ENCODE results near the gene GFRAL.

Gene GFRAL

DNA sequence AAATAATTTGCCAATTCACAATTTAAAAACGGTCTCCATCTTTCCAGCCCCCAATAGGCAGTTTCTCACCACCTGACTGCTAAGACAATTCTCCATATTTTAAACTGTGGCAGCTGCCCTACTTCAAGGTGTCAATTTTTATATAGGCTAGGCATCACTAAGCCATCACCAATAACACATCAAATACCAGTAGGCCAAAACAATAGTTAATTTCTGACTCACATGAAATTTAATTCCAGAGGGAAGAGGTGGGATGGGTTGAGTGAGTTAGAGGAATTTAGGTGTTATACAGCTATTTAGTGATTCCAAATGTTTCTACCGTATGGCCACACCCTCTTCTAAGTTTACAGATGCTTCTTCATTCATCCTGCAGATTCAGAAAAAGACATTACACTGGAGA, 49.9 kb downstream of the GFRAL start:
- Histone ChIP-seq H3K27ac (ENCODE audit: low read length) (no peak overlapping the region), H3K9ac (ENCODE audit: low read length) (no peak overlapping the region), H3K36me3 (ENCODE audit: control insufficient read depth, low read depth, low read length) (no peaks in the 10 kb centered on the region), H3K4me3 (ENCODE audit: low read length) (no peak overlapping the region), H3K4me1 (ENCODE audit: control insufficient read depth, low read depth, low read length) (no peaks in the 10 kb centered on the region), H3K9me3 (ENCODE audit: control insufficient read depth, low read depth, low read length) (no peaks in the 10 kb centered on the region), H3K27me3 (ENCODE audit: control insufficient read depth, insufficient read depth, low read length) (no peaks in the 10 kb centered on the region)

GRCh38 chr6:55379471-55379870, 52.2 kb downstream of the GFRAL start:
- Histone ChIP-seq H3K27me3 (ENCODE audit: control insufficient read depth, insufficient read depth, low read length) (no peaks in the 10 kb centered on the region), H3K36me3 (ENCODE audit: control insufficient read depth, low read depth, low read length) (no peaks in the 10 kb centered on the region), H3K9me3 (ENCODE audit: control insufficient read depth, low read depth, low read length) (no peaks in the 10 kb centered on the region), H3K4me3 (ENCODE audit: low read length) (no peak overlapping the region), H3K4me1 (ENCODE audit: control insufficient read depth, low read depth, low read length) (no peaks in the 10 kb centered on the region), H3K9ac (ENCODE audit: low read length) (no peak overlapping the region), H3K27ac (ENCODE audit: low read length) (no peak overlapping the region)

- no peaks in the 10 kb centered on the region for H3K9me3 ChIP-seq (ENCODE audit: control insufficient read depth, low read depth, low read length)
- H3K27ac ChIP-seq (ENCODE audit: low read length): no peak overlapping the region
- H3K4me3 ChIP-seq (ENCODE audit: low read length): no peak overlapping the region
- no peak overlapping the region for H3K9ac ChIP-seq (ENCODE audit: low read length)
- no peaks in the 10 kb centered on the region for H3K27me3 ChIP-seq (ENCODE audit: control insufficient read depth, insufficient read depth, low read length)
- no peaks in the 10 kb centered on the region for H3K4me1 ChIP-seq (ENCODE audit: control insufficient read depth, low read depth, low read length)
- no peaks in the 10 kb centered on the region for H3K36me3 ChIP-seq (ENCODE audit: control insufficient read depth, low read depth, low read length)
Observed at GRCh38 chr6:55379895-55380294, 52.6 kb downstream of the GFRAL start.

- no peaks in the 10 kb centered on the region for H3K9me3 ChIP-seq (ENCODE audit: control insufficient read depth, low read depth, low read length)
- no peak overlapping the region for H3K4me3 ChIP-seq (ENCODE audit: low read length)
- no peak overlapping the region for H3K9ac ChIP-seq (ENCODE audit: low read length)
- no peak overlapping the region for H3K27ac ChIP-seq (ENCODE audit: low read length)
- no peaks in the 10 kb centered on the region for H3K36me3 ChIP-seq (ENCODE audit: control insufficient read depth, low read depth, low read length)
- no peaks in the 10 kb centered on the region for H3K4me1 ChIP-seq (ENCODE audit: control insufficient read depth, low read depth, low read length)
- no peaks in the 10 kb centered on the region for H3K27me3 ChIP-seq (ENCODE audit: control insufficient read depth, insufficient read depth, low read length)
Observed at GRCh38 chr6:55388211-55388610, 60.9 kb downstream of the GFRAL start.

DNA sequence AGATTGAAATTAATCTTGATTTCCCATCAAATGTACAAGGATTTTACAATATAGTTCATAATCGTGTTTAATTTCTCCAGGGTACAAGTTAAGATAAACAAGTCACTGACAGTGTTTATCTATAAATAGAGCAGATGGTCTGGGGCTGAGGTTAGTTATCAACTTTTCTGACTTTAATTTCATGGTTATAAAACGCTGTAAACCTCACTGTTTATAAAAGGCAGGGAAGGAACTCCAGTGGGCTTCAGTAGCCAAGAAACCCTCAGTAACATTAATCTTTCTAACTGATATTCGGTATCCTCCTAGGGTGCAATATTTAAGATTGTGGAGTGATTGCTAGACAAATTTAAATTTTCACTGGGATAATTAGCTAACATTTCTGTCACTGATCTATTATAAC, 68.6 kb downstream of the GFRAL start:
- Histone ChIP-seq H3K4me1 (ENCODE audit: control insufficient read depth, low read depth, low read length) (no peaks in the 10 kb centered on the region), H3K27me3 (ENCODE audit: control insufficient read depth, insufficient read depth, low read length) (no peaks in the 10 kb centered on the region), H3K27ac (ENCODE audit: low read length) (no peak overlapping the region), H3K9me3 (ENCODE audit: control insufficient read depth, low read depth, low read length) (no peaks in the 10 kb centered on the region), H3K9ac (ENCODE audit: low read length) (no peak overlapping the region), H3K4me3 (ENCODE audit: low read length) (no peak overlapping the region), H3K36me3 (ENCODE audit: control insufficient read depth, low read depth, low read length) (no peaks in the 10 kb centered on the region)

DNA sequence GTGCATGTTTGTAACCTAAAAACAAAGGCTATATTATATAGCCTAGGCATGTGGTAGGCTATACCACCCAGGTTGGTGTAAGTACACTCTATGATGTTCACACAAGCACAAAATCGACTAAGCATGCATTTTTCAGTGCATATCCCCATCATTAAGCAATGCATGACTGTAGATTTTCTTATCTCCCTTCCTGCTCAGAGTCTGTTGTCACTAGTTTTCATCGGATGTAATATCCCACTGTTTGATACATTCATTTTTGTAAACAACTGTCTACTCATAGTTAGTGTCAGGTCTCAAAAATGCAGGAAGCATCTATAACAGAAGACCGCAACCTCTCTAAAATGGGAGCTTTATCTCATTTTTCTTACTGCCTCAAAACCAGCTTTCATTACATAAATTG, 70.7 kb downstream of the GFRAL start:
- Histone ChIP-seq H3K4me3 (ENCODE audit: low read length) (no peak overlapping the region), H3K36me3 (ENCODE audit: control insufficient read depth, low read depth, low read length) (no peaks in the 10 kb centered on the region), H3K9ac (ENCODE audit: low read length) (no peak overlapping the region), H3K4me1 (ENCODE audit: control insufficient read depth, low read depth, low read length) (no peaks in the 10 kb centered on the region), H3K9me3 (ENCODE audit: control insufficient read depth, low read depth, low read length) (no peaks in the 10 kb centered on the region), H3K27me3 (ENCODE audit: control insufficient read depth, insufficient read depth, low read length) (no peaks in the 10 kb centered on the region), H3K27ac (ENCODE audit: low read length) (no peak overlapping the region)

DNA sequence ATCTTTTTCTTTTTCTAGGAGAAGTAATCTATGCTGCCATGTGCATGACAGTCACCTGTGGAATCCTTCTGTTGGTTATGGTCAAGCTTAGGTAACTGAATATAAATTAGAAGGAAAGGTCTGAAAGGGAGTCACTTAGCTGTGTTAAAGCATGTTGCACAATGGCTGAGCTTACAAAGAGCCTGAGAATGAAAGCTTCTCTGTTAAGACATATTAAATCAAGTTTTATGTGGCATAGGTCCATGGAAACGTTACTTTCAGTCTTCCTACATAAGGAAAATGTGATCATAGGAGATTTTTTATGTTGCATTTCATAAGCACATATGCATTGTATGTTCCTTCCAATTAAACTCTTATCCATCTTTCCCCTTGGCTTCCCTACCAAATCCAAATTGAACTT, 72.1 kb downstream of the GFRAL start:
- Histone ChIP-seq H3K4me3 (ENCODE audit: low read length) (no peak overlapping the region), H3K4me1 (ENCODE audit: control insufficient read depth, low read depth, low read length) (no peaks in the 10 kb centered on the region), H3K27ac (ENCODE audit: low read length) (no peak overlapping the region), H3K9ac (ENCODE audit: low read length) (no peak overlapping the region), H3K27me3 (ENCODE audit: control insufficient read depth, insufficient read depth, low read length) (no peaks in the 10 kb centered on the region), H3K9me3 (ENCODE audit: control insufficient read depth, low read depth, low read length) (no peaks in the 10 kb centered on the region), H3K36me3 (ENCODE audit: control insufficient read depth, low read depth, low read length) (no peaks in the 10 kb centered on the region)

DNA sequence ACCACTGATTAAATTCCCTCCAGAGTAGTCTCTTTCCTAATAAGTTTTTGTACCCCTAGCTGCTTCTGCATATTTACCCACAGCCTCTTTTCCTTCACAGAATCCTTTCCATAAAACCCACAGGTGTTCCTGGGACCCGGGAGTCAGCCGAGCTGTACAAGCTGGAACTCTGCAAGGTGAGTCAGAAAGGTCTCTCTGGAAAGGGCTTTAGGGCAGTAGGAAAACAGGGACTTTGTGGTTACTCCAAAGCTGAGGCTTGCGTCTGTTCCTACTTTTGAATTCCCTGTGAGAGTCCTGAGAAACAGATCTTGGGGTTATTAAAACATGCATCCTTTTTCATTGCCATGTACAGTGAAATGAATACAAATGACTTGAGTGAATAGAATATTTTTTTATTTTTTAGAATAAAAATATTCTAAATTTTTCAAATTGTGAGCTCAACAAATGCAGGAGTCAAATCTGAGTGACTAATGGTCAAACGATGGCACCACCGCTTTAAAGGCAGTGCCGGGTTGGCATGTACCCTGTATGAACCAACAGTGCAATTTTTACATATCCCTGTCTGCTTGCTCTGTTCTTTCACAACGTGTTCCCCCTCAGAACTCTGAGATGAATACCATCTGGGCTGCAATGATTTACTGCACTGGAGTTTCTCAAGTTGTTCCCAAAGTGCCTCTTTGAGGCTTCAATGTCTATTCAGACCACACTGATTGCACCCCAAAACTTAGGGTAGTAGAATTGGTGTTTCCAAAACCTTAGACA, 78.4 kb downstream of the GFRAL start:
- no peaks in the 10 kb centered on the region for H3K9me3 ChIP-seq (ENCODE audit: control insufficient read depth, low read depth, low read length)
- H3K4me1 ChIP-seq (ENCODE audit: control insufficient read depth, low read depth, low read length): no peaks in the 10 kb centered on the region
- H3K9ac ChIP-seq (ENCODE audit: low read length): no peak overlapping the region
- no peaks in the 10 kb centered on the region for H3K27me3 ChIP-seq (ENCODE audit: control insufficient read depth, insufficient read depth, low read length)
- no peak overlapping the region for H3K27ac ChIP-seq (ENCODE audit: low read length)
- H3K36me3 ChIP-seq (ENCODE audit: control insufficient read depth, low read depth, low read length): no peaks in the 10 kb centered on the region
- no peak overlapping the region for H3K4me3 ChIP-seq (ENCODE audit: low read length)

DNA sequence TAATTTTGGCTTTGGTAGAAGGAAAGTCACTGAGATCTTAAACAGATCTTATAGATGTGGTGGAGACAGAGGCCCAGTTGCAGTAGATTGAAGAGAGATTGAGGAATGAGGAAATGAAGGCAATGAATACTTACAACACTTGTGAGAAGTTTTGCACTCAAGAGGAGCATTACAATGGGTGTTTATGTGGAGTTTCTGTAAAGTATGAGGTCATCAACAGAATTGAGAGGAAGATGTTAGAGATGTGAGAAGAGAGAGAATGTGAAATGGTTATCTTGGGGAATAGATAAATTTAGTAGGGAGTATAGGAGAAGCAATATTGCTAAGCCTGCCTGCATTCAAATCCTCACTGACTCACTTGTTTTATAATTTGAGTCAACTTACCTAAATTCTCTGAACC, 83.4 kb downstream of the GFRAL start:
- H3K4me3 ChIP-seq (ENCODE audit: low read length): no peak overlapping the region
- H3K36me3 ChIP-seq (ENCODE audit: control insufficient read depth, low read depth, low read length): no peaks in the 10 kb centered on the region
- no peaks in the 10 kb centered on the region for H3K9me3 ChIP-seq (ENCODE audit: control insufficient read depth, low read depth, low read length)
- no peaks in the 10 kb centered on the region for H3K4me1 ChIP-seq (ENCODE audit: control insufficient read depth, low read depth, low read length)
- H3K27ac ChIP-seq (ENCODE audit: low read length): no peak overlapping the region
- H3K9ac ChIP-seq (ENCODE audit: low read length): no peak overlapping the region
- H3K27me3 ChIP-seq (ENCODE audit: control insufficient read depth, insufficient read depth, low read length): no peaks in the 10 kb centered on the region

DNA sequence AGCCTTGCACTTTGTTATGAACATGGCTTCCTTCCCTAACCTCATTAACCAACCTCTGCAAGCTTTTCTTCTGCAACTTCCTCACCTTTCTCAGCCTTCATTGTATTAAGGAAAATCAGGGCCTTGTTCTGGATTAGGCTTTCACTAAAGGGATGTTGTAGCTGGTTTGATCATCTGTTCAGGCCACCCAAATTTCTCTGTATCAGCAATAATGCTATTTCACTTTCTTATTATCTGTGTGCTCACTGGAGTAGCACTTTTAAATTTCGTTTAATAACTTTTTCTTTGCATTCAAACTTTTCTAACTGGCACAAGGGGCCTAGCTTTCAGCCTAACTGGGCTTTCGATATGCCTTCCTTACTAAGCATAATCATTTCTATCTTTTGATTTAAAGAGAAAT, 96.7 kb downstream of the GFRAL start:
- H3K36me3 ChIP-seq (ENCODE audit: control insufficient read depth, low read depth, low read length): no peaks in the 10 kb centered on the region
- no peaks in the 10 kb centered on the region for H3K27me3 ChIP-seq (ENCODE audit: control insufficient read depth, insufficient read depth, low read length)
- no peak overlapping the region for H3K27ac ChIP-seq (ENCODE audit: low read length)
- no peaks in the 10 kb centered on the region for H3K4me1 ChIP-seq (ENCODE audit: control insufficient read depth, low read depth, low read length)
- no peak overlapping the region for H3K9ac ChIP-seq (ENCODE audit: low read length)
- H3K9me3 ChIP-seq (ENCODE audit: control insufficient read depth, low read depth, low read length): no peaks in the 10 kb centered on the region
- no peak overlapping the region for H3K4me3 ChIP-seq (ENCODE audit: low read length)

DNA sequence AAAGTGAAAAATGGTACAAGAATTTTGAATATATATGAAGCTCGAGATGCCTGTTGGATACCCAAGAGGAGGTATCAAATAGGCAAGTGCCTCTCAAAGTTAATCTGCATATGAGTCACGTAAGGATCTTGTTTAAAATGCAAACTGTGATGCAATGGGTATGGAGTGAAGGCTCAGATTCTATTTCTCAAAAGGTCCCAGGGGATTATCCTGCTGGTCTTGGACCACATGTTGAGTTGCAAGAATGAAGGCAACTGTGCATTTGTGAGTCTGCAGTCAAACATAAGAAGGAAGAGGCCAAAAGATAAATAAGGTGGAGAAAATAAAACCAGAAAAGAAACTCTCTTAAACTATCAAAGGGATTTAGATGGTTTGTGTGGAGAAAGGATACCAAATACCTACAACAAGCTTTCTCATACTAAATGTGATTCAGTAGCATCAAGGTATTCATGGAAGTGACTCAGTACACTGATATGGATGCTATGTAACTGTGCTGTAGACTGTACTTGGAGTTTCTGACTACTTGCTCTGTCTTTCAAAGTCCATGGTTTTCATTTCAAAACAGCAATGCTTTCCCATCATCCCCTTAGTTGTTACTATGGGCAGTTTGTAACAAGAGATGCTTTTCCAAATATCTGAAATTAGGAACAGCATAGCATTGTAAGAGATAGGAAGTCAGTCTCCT, 106.3 kb downstream of the GFRAL start:
- Histone ChIP-seq H3K4me1 (ENCODE audit: control insufficient read depth, low read depth, low read length) (peaks cover 9% of the 10 kb centered on the region), H3K9me3 (ENCODE audit: control insufficient read depth, low read depth, low read length) (no peaks in the 10 kb centered on the region), H3K36me3 (ENCODE audit: control insufficient read depth, low read depth, low read length) (no peaks in the 10 kb centered on the region), H3K4me3 (ENCODE audit: low read length) (no peak overlapping the region), H3K27me3 (ENCODE audit: control insufficient read depth, insufficient read depth, low read length) (no peaks in the 10 kb centered on the region), H3K9ac (ENCODE audit: low read length) (no peak overlapping the region), H3K27ac (ENCODE audit: low read length) (no peak overlapping the region)

DNA sequence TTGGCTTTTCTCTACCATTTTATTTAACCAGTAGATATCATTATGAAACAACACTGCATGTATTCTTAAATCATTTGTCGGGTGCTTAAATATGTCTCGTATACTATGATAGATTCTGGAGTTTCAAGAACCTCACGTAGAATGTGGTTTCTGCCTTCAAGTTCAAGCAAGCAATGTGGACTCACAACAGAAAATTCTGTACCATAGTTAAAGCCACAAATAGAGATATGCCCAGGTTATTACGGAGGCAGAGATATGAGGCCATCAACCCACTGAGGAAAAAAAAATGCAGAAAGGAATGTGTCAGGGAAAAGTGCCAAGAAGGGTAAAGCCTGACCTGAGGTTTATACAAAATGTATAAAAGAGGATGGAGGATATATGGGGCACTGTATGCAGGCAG, 109.9 kb downstream of the GFRAL start:
- H3K4me3 ChIP-seq (ENCODE audit: low read length): no peak overlapping the region
- no peaks in the 10 kb centered on the region for H3K36me3 ChIP-seq (ENCODE audit: control insufficient read depth, low read depth, low read length)
- no peaks in the 10 kb centered on the region for H3K9me3 ChIP-seq (ENCODE audit: control insufficient read depth, low read depth, low read length)
- H3K9ac ChIP-seq (ENCODE audit: low read length): no peak overlapping the region
- no peak overlapping the region for H3K27ac ChIP-seq (ENCODE audit: low read length)
- peaks cover 9% of the 10 kb centered on the region for H3K4me1 ChIP-seq (ENCODE audit: control insufficient read depth, low read depth, low read length)
- no peaks in the 10 kb centered on the region for H3K27me3 ChIP-seq (ENCODE audit: control insufficient read depth, insufficient read depth, low read length)
